Stimulated activated CD4-positive, alpha-beta T cell treated with anti-CD3 and anti-CD28 coated beads, Interleukin-15, amount 100 ng/mL, for 24 hours (primary cell): ENCODE data around the gene ABHD17C.
A peak's percentile ranks its signal among the peaks of the same experiment; 100 is the strongest.

Experiments
- DNase-seq: peaks from one replicate; pipeline ENCODE4 v3.0.0-alpha.2; 2020

ABHD17C gene

DNA sequence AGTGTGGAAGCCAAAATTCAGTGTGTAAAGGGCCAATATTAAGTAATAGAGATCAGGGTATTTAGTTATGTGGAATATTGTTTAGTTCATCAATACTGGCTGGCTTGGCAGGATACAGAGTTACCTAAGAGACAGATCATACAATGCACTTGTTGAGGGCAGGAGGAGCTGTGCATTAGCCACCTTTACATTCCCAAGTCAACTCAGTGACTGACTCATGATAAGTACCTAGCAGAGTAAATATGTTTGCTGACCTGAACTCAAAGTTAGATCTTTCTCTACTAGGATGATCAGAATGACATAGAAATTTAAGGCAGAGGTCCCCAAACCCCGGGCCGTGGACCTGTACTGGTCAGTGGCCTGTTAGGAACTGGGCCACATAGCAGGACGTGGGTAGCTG, 3.5 kb upstream of the ABHD17C start:
- no peak for DNase-seq

GRCh38 chr15:80693682-80694610, 1.2 kb upstream of the ABHD17C start:
- no peak for DNase-seq

DNA sequence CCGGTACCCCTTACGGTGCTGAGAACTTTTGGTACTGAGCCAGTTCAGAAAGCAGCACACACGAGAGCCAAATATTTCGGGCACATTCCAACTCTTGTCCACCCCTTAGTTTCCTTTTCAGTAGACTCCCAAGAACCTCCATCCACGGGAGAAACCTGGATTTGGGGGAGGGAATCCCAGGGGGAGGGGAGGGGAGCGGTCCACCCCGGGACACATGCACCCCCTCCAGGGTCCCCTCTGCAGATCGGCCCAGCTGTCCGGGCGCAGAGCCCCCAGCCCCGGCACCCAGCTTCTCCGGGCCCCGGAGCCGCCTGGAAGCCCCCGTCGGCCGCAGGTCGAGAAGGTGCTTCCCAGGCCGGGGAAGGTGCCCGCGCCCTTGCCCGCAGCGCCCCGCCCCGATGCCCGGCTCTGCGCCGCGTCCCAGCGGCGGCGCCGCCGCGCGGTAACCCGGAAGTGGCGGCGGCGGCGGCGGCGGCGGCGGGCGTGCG, 455 bp upstream of the ABHD17C start:
- peak; percentile 52 for DNase-seq

GRCh38 chr15:80695911-80696661, 976 bp downstream of the ABHD17C start:
- DNase-seq, result peak; percentile 47

GRCh38 chr15:80697075-80697685, 2.1 kb downstream of the ABHD17C start:
- DNase-seq, result no peak

DNA sequence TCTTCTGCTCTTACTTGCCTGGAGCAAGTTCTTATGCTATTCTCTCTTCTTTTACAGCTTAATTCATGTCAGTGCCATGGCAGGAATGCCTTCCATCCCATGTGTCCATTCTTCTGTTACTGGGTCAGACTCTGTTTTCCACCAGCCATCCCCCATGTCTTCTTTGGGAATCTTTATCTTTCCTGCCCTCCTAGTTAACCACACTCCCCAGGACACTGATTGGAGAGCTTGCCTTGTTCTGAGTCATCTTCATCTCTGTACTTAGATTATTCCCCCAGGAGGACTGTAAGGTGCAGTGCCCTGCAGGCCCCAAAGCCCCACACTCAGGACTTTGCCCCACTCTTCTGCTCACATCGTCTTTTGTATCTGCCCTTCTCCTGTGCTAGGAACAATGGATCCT, 3.6 kb downstream of the ABHD17C start:
- DNase-seq, result no peak

GRCh38 chr15:80699981-80700380, 4.9 kb downstream of the ABHD17C start:
- DNase-seq, result no peak

GRCh38 chr15:80701676-80702311, 6.7 kb downstream of the ABHD17C start:
- no peak for DNase-seq

- no peak for DNase-seq
Measured at GRCh38 chr15:80703081-80703480, 8.0 kb downstream of the ABHD17C start.

- no peak for DNase-seq
Measured at GRCh38 chr15:80703965-80704364, 8.9 kb downstream of the ABHD17C start.

GRCh38 chr15:80706161-80706560, 11.1 kb downstream of the ABHD17C start:
- no peak for DNase-seq

- DNase-seq, result no peak
Measured at GRCh38 chr15:80709542-80709941, 14.4 kb downstream of the ABHD17C start.

GRCh38 chr15:80710635-80711554, 15.8 kb downstream of the ABHD17C start:
- peak; percentile 67 for DNase-seq

- DNase-seq, result no peak
Measured at GRCh38 chr15:80711886-80712285, 16.8 kb downstream of the ABHD17C start.

DNA sequence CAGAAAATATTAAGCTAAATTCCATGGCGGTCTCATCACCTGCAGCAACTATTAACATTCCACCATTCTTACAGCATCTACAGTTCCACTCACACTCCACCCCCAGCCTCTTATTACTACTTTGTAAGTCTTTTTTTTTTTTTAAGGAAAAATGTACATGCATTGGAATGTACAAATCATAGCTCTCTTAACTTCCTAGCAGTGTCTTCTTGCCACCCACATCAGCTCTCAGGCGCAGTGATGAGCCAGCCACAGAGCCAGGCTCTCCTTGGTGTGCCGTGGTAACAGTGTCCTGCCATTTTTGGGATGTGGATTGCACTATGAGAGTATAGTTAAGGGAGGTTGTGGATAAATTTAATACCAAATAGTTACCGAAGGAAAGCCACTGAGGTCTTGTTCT, 17.8 kb downstream of the ABHD17C start:
- DNase-seq, result no peak

GRCh38 chr15:80721476-80721875, 26.4 kb downstream of the ABHD17C start:
- no peak for DNase-seq

DNA sequence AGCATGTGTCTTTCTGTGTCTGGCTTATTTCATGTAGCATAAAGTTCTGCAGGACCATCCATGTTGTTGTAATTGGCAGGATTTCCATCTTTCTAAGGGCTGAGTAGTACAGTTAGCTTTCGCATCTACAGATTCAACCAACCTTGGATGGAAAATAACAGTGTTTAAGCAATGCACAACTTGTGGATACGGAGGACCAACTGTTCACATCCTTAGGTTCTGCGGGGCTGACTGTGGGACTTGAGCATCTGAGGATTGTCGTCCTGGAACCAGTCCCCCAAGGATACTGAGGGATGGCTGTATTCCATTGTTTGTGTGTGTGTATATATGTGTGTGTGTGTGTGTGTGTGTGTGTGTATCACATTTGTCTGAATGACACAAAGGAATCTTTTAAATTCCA, 27.7 kb downstream of the ABHD17C start:
- no peak for DNase-seq

DNA sequence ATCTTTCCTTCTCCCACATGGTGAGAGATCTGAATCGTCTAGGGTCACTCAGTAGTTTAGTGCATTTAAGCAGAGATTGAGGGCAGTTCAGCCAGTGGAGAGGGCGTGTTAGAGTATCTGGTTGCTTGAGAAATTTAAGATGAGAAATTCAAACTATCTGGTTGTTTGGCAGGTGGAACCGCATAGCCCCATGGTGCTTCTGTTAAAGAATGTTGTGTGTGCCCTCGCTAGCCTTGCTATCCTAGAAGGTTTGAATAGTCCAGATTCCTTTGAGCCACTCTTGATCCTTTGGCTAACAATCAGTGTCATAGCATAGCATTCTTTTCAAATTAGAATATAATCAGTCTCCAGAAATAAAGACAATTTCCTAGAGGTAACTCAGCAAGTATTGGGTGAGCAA, 32.1 kb downstream of the ABHD17C start:
- DNase-seq, result no peak

DNA sequence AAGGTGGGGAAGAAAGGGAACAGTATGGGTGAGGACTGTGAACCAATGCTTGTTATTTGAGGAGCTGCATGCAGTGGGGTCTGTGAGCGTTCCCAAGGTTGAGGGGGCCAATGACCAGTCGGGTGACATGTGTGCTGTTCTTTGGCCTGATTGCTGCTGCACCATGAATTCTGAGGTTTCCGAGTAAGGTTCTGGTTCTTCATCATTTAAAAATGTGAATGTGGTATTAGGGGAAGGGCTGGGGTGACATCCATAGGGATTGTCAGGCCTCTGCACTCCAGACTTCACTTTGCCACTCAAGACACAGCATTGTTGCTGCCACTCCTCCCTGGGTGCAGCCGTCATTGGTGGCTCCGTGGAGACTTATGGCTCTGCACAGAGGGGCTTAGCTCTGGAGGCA, 32.5 kb downstream of the ABHD17C start:
- DNase-seq, result no peak

- DNase-seq, result no peak
Measured at GRCh38 chr15:80730387-80730786, 35.3 kb downstream of the ABHD17C start.

DNA sequence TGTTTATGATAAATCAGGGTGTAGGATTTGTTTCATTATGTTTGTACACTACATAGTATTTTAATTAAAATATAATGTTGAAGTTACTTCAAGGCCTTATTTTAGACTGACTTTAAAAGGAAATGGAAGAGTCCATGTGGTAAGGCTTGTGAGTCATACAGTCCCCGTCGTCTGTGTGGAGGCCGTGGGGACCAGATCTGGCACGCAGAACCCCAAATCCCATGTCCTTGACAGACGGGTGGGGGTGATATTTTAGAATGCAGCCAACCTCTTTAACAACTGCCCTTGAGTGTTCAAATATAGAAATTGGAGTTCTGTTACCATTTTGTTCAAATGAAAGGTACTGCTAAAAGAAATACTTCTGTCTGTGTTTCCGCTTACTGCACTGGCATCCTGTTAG, 35.8 kb downstream of the ABHD17C start:
- DNase-seq, result no peak

GRCh38 chr15:80732167-80732566, 37.1 kb downstream of the ABHD17C start:
- no peak for DNase-seq
